ENCODE measurements around the gene TEKT3. TPM values are rescaled to one million over a fixed set of nuclear protein-coding genes. Genes with fewer than 3 reads are reported as not detected.

TEKT3 gene
- total RNA-seq, 2 experiments from 2014 or later = not detected

DNA sequence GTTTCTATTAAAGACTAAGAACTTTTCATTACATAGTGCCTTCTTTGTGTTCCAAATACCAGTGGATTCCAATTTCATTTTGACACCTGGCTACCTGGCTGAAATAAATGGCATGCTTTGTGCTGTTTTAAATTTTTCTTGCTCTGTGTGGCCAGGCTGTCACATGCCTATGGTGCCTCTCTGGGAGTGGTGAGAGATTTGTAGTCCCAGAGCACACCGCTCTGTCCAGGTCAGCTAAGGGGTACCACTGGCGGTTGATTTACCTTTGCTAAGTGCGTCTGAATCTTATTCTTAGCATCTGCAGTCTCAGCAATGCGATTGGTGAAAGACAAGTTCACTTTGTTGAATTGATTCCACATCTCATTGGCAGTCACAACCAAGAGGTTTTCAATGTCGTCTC lies 29.4 kb downstream of the TEKT3 start:
- H4K20me1 ChIP-seq (ENCODE audit: insufficient read depth, low read length) = no peaks in the 10 kb centered on the region
- CTCF ChIA-PET (ENCODE audit: unreplicated experiment) = no interaction called here
- no peaks in the 10 kb centered on the region for H3K9me2 ChIP-seq (ENCODE audit: insufficient read depth, low read length)
- TF ChIP-seq, protein P1, sequence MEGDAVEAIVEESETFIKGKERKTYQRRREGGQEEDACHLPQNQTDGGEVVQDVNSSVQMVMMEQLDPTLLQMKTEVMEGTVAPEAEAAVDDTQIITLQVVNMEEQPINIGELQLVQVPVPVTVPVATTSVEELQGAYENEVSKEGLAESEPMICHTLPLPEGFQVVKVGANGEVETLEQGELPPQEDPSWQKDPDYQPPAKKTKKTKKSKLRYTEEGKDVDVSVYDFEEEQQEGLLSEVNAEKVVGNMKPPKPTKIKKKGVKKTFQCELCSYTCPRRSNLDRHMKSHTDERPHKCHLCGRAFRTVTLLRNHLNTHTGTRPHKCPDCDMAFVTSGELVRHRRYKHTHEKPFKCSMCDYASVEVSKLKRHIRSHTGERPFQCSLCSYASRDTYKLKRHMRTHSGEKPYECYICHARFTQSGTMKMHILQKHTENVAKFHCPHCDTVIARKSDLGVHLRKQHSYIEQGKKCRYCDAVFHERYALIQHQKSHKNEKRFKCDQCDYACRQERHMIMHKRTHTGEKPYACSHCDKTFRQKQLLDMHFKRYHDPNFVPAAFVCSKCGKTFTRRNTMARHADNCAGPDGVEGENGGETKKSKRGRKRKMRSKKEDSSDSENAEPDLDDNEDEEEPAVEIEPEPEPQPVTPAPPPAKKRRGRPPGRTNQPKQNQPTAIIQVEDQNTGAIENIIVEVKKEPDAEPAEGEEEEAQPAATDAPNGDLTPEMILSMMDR (conservative IDR thresholded peaks at IDR 0.05; ENCODE audit: low read length) = no peak
- TF ChIP-seq EZH2phosphoT487 (IDR thresholded peaks at IDR 0.05; ENCODE audit: borderline replicate concordance, low read depth, low read length) = no peak
- BruUV-seq (replicated peaks) = no TSS peak
- H3K4me3 ChIP-seq (ENCODE audit: low read depth, low read length, poor library complexity, severe bottlenecking) = no peak overlapping the region
- H3K4me2 ChIP-seq (ENCODE audit: low read length) = no peak overlapping the region
- no peaks in the 10 kb centered on the region for H3K79me2 ChIP-seq (ENCODE audit: insufficient read depth, low read depth, low read length)
- POLR2A ChIA-PET = no interaction called here
- no peaks in the 10 kb centered on the region for H3K36me3 ChIP-seq (ENCODE audit: insufficient read depth, low read length)
- no peaks in the 10 kb centered on the region for H3K4me1 ChIP-seq (ENCODE audit: insufficient read depth, low read length, poor library complexity, severe bottlenecking)
- H3K27ac ChIP-seq (ENCODE audit: low read depth, low read length, poor library complexity, severe bottlenecking) = no peak overlapping the region
- no peak overlapping the region for H2AFZ ChIP-seq (ENCODE audit: low read length)
- intact Hi-C loops (cut with micrococcal nuclease; ENCODE audit: unreplicated experiment) = no loop called here
- H3K9me3 ChIP-seq (ENCODE audit: low read length) = no peaks in the 10 kb centered on the region
- no peak for DNase-seq (ENCODE audit: low spot score)

DNA sequence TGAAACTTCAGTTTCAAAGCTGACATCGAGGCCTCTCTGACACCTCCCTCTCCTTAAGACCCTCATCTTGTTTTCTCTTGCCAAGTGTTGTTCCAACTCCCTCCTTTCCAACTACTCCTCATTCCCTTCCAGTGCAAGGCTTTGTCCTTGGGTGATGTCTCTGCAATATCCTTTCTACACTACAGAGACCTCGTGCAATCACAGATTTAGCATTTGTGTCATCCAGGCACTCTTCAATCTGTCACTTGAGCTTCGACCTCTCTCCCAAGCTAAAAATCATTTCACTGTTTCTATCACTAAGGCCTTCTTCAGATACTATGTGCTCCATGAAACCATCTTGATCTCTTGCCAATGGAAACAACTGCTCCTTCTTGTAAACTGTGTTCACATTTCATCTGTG lies 31.6 kb downstream of the TEKT3 start:
- Histone ChIP-seq H3K9me3 (ENCODE audit: low read length) (no peaks in the 10 kb centered on the region), H3K9me2 (ENCODE audit: insufficient read depth, low read length) (no peaks in the 10 kb centered on the region), H3K27ac (ENCODE audit: low read depth, low read length, poor library complexity, severe bottlenecking) (no peak overlapping the region), H4K20me1 (ENCODE audit: insufficient read depth, low read length) (no peaks in the 10 kb centered on the region), H3K4me3 (ENCODE audit: low read depth, low read length, poor library complexity, severe bottlenecking) (no peak overlapping the region), H3K79me2 (ENCODE audit: insufficient read depth, low read depth, low read length) (no peaks in the 10 kb centered on the region), H2AFZ (ENCODE audit: low read length) (no peak overlapping the region), H3K4me2 (ENCODE audit: low read length) (no peak overlapping the region), H3K36me3 (ENCODE audit: insufficient read depth, low read length) (no peaks in the 10 kb centered on the region), H3K4me1 (ENCODE audit: insufficient read depth, low read length, poor library complexity, severe bottlenecking) (no peaks in the 10 kb centered on the region)
- intact Hi-C loops (cut with micrococcal nuclease; ENCODE audit: unreplicated experiment) = no loop called here
- ChIA-PET CTCF (ENCODE audit: unreplicated experiment) (no interaction called here), POLR2A (no interaction called here)
- BruUV-seq (replicated peaks) = no TSS peak
- no peak for DNase-seq (ENCODE audit: low spot score)
- TF ChIP-seq EZH2phosphoT487 (IDR thresholded peaks at IDR 0.05; ENCODE audit: borderline replicate concordance, low read depth, low read length) = no peak
- TF ChIP-seq, protein P1 (conservative IDR thresholded peaks at IDR 0.05; ENCODE audit: low read length) = no peak

DNA sequence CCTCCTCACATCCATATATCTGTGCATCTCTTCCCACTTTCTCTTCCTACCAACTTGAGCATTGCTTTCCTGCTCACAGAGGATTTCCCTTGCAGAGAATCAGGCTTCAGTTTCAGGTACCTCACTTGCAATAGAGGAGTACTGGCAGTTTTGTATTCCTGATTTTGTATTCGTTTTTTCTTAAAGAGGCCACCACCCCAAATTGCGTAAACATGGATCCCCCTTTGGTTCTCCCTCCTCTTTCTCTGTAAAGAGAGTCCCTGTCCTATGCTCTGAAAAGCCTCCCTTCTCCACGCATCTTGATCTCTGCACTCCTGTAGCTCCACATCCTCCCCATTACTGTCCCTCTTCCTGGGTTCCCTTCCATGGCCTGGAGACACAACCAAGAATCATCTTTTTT lies 32.2 kb downstream of the TEKT3 start:
- Histone ChIP-seq H3K9me3 (ENCODE audit: low read length) (no peaks in the 10 kb centered on the region), H3K4me2 (ENCODE audit: low read length) (no peak overlapping the region), H3K9me2 (ENCODE audit: insufficient read depth, low read length) (no peaks in the 10 kb centered on the region), H3K4me1 (ENCODE audit: insufficient read depth, low read length, poor library complexity, severe bottlenecking) (no peaks in the 10 kb centered on the region), H3K36me3 (ENCODE audit: insufficient read depth, low read length) (no peaks in the 10 kb centered on the region), H3K27ac (ENCODE audit: low read depth, low read length, poor library complexity, severe bottlenecking) (no peak overlapping the region), H3K4me3 (ENCODE audit: low read depth, low read length, poor library complexity, severe bottlenecking) (no peak overlapping the region), H2AFZ (ENCODE audit: low read length) (no peak overlapping the region), H3K79me2 (ENCODE audit: insufficient read depth, low read depth, low read length) (no peaks in the 10 kb centered on the region), H4K20me1 (ENCODE audit: insufficient read depth, low read length) (no peaks in the 10 kb centered on the region)
- ChIA-PET CTCF (ENCODE audit: unreplicated experiment) (no interaction called here), POLR2A (no interaction called here)
- intact Hi-C loops (cut with micrococcal nuclease; ENCODE audit: unreplicated experiment) = no loop called here
- TF ChIP-seq EZH2phosphoT487 (IDR thresholded peaks at IDR 0.05; ENCODE audit: borderline replicate concordance, low read depth, low read length) = no peak
- TF ChIP-seq, protein P1 (conservative IDR thresholded peaks at IDR 0.05; ENCODE audit: low read length) = no peak
- BruUV-seq (replicated peaks) = no TSS peak
- no peak for DNase-seq (ENCODE audit: low spot score)
